ENCODE measurements around the gene OGFR. TPM values are rescaled to one million over a fixed set of nuclear protein-coding genes. Genes with fewer than 3 reads are reported as not detected.

The OGFR gene
- total and polyA plus RNA-seq, 2 donors (not counting 1 experiment from before 2014, with no cell fraction given): 71.7 to 102 TPM

- Histone ChIP-seq H4K20me1 (ENCODE audit: control insufficient read depth, insufficient read depth, low read length, poor library complexity, severe bottlenecking) (no peaks in the 10 kb centered on the region), H3K9ac (ENCODE audit: low read length) (no peak overlapping the region), H3K79me2 (ENCODE audit: control insufficient read depth, insufficient read depth, low read length) (no peaks in the 10 kb centered on the region), H3K27ac (ENCODE audit: low read length in 2 of 2) (no peak overlapping the region), H2AFZ (ENCODE audit: insufficient read depth, low read depth, low read length, poor library complexity, severe bottlenecking) (no peak overlapping the region), H3K4me1 (ENCODE audit: control insufficient read depth in 2 of 2, insufficient read depth in 2 of 2, low read length in 2 of 2) (peaks cover 4 to 12% of the 10 kb centered on the region in 2 donors), H3K9me3 (ENCODE audit: control extremely low read depth in 1 of 3, control insufficient read depth in 2 of 3, insufficient read depth in 1 of 3, low read length in 2 of 3) (peaks cover 0 to 3% (median 0%) of the 10 kb centered on the region in 3 donors), H3K4me2 (replicated peaks; ENCODE audit: low read depth, low read length, poor library complexity, severe bottlenecking) (no peak overlapping the region), H3K36me3 (replicated peaks in 1 of 2; ENCODE audit: control extremely low read depth in 1 of 2, control insufficient read depth in 1 of 2, extremely low read depth in 1 of 2, insufficient read depth in 2 of 2, low read length in 1 of 2) (no peaks in the 10 kb centered on the region), H3K27me3 (replicated peaks in 1 of 4; ENCODE audit: control extremely low read depth in 1 of 4, control insufficient read depth in 3 of 4, insufficient read depth in 4 of 4, low read length in 3 of 4) (no peaks in the 10 kb centered on the region), H3K4me3 (ENCODE audit: control extremely low read depth in 1 of 5, extremely low read depth in 1 of 5, insufficient read depth in 1 of 5, low read depth in 2 of 5, low read length in 4 of 5) (no peak overlapping the region)
- intact Hi-C loops (cut with micrococcal nuclease): no loop called here
- Mint-ChIP-seq H3K9me3 (ENCODE audit: insufficient read depth) (no peaks in the 10 kb centered on the region), H3K27ac (no peak overlapping the region), H3K27me3 (peaks cover 6% of the 10 kb centered on the region), H3K4me1 (peaks cover 9% of the 10 kb centered on the region), H3K4me3 (no peak overlapping the region)
- TF ChIP-seq CTCF (IDR thresholded peaks at IDR 0.05) (no peak), EZH2 (IDR thresholded peaks at IDR 0.05; ENCODE audit: borderline replicate concordance, insufficient read depth, low read depth, low read length, poor library complexity, severe bottlenecking) (no peak)
- ATAC-seq (ENCODE audit: low read depth): no peak
- WGBS (ENCODE audit: insufficient coverage): 67% methylated on average over 14 of the region's 14 CpGs
- POLR2A ChIA-PET: no interaction called here
- no peak for DNase-seq
- CTCF ChIA-PET: no interaction called here
Measured at GRCh38 chr20:62770916-62771315, 33.7 kb upstream of the OGFR start.

- POLR2A ChIA-PET: no interaction called here
- Histone ChIP-seq H2AFZ (ENCODE audit: insufficient read depth, low read depth, low read length, poor library complexity, severe bottlenecking) (no peak overlapping the region), H3K4me2 (replicated peaks; ENCODE audit: low read depth, low read length, poor library complexity, severe bottlenecking) (no peak overlapping the region), H3K4me3 (ENCODE audit: control extremely low read depth in 1 of 5, extremely low read depth in 1 of 5, insufficient read depth in 1 of 5, low read depth in 2 of 5, low read length in 4 of 5) (no peak overlapping the region), H3K9ac (ENCODE audit: low read length) (no peak overlapping the region), H3K27ac (ENCODE audit: low read length in 2 of 2) (no peak overlapping the region), H3K79me2 (ENCODE audit: control insufficient read depth, insufficient read depth, low read length) (no peaks in the 10 kb centered on the region), H3K36me3 (replicated peaks in 1 of 2; ENCODE audit: control extremely low read depth in 1 of 2, control insufficient read depth in 1 of 2, extremely low read depth in 1 of 2, insufficient read depth in 2 of 2, low read length in 1 of 2) (no peaks in the 10 kb centered on the region), H3K27me3 (replicated peaks in 1 of 4; ENCODE audit: control extremely low read depth in 1 of 4, control insufficient read depth in 3 of 4, insufficient read depth in 4 of 4, low read length in 3 of 4) (no peaks in the 10 kb centered on the region), H3K9me3 (ENCODE audit: control extremely low read depth in 1 of 3, control insufficient read depth in 2 of 3, insufficient read depth in 1 of 3, low read length in 2 of 3) (peaks cover 0 to 9% (median 0%) of the 10 kb centered on the region in 3 donors), H3K4me1 (ENCODE audit: control insufficient read depth in 2 of 2, insufficient read depth in 2 of 2, low read length in 2 of 2) (peaks cover 10 to 18% of the 10 kb centered on the region in 2 donors), H4K20me1 (ENCODE audit: control insufficient read depth, insufficient read depth, low read length, poor library complexity, severe bottlenecking) (no peaks in the 10 kb centered on the region)
- intact Hi-C loops (cut with micrococcal nuclease): no loop called here
- WGBS (ENCODE audit: insufficient coverage): 91% methylated on average over 20 of the region's 25 CpGs
- Mint-ChIP-seq H3K27ac (no peak overlapping the region), H3K4me3 (no peak overlapping the region), H3K9me3 (ENCODE audit: insufficient read depth) (no peaks in the 10 kb centered on the region), H3K27me3 (peaks cover 6% of the 10 kb centered on the region), H3K4me1 (peaks cover 14% of the 10 kb centered on the region)
- no peak for DNase-seq
- ATAC-seq (ENCODE audit: low read depth): no peak
- CTCF ChIA-PET: no interaction called here
- no peak for TF ChIP-seq CTCF (IDR thresholded peaks at IDR 0.05)
- no peak for TF ChIP-seq EZH2 (IDR thresholded peaks at IDR 0.05; ENCODE audit: borderline replicate concordance, insufficient read depth, low read depth, low read length, poor library complexity, severe bottlenecking)
Measured at GRCh38 chr20:62771396-62772102, 33.1 kb upstream of the OGFR start.

Data from B cell (primary cell).